ENCODE measurements around the gene ADRA1B. TPM values are rescaled to one million over a fixed set of nuclear protein-coding genes. Genes with fewer than 3 reads are reported as not detected.

Gene ADRA1B
- total and polyA plus RNA-seq, 2 of the 8 experiments (the other 6 are each of a cell fraction or from before 2014, with no cell fraction given): not detected

GRCh38 chr5:159873680-159874079, 42.6 kb upstream of the ADRA1B start (continued):
- TF ChIP-seq, protein P1, sequence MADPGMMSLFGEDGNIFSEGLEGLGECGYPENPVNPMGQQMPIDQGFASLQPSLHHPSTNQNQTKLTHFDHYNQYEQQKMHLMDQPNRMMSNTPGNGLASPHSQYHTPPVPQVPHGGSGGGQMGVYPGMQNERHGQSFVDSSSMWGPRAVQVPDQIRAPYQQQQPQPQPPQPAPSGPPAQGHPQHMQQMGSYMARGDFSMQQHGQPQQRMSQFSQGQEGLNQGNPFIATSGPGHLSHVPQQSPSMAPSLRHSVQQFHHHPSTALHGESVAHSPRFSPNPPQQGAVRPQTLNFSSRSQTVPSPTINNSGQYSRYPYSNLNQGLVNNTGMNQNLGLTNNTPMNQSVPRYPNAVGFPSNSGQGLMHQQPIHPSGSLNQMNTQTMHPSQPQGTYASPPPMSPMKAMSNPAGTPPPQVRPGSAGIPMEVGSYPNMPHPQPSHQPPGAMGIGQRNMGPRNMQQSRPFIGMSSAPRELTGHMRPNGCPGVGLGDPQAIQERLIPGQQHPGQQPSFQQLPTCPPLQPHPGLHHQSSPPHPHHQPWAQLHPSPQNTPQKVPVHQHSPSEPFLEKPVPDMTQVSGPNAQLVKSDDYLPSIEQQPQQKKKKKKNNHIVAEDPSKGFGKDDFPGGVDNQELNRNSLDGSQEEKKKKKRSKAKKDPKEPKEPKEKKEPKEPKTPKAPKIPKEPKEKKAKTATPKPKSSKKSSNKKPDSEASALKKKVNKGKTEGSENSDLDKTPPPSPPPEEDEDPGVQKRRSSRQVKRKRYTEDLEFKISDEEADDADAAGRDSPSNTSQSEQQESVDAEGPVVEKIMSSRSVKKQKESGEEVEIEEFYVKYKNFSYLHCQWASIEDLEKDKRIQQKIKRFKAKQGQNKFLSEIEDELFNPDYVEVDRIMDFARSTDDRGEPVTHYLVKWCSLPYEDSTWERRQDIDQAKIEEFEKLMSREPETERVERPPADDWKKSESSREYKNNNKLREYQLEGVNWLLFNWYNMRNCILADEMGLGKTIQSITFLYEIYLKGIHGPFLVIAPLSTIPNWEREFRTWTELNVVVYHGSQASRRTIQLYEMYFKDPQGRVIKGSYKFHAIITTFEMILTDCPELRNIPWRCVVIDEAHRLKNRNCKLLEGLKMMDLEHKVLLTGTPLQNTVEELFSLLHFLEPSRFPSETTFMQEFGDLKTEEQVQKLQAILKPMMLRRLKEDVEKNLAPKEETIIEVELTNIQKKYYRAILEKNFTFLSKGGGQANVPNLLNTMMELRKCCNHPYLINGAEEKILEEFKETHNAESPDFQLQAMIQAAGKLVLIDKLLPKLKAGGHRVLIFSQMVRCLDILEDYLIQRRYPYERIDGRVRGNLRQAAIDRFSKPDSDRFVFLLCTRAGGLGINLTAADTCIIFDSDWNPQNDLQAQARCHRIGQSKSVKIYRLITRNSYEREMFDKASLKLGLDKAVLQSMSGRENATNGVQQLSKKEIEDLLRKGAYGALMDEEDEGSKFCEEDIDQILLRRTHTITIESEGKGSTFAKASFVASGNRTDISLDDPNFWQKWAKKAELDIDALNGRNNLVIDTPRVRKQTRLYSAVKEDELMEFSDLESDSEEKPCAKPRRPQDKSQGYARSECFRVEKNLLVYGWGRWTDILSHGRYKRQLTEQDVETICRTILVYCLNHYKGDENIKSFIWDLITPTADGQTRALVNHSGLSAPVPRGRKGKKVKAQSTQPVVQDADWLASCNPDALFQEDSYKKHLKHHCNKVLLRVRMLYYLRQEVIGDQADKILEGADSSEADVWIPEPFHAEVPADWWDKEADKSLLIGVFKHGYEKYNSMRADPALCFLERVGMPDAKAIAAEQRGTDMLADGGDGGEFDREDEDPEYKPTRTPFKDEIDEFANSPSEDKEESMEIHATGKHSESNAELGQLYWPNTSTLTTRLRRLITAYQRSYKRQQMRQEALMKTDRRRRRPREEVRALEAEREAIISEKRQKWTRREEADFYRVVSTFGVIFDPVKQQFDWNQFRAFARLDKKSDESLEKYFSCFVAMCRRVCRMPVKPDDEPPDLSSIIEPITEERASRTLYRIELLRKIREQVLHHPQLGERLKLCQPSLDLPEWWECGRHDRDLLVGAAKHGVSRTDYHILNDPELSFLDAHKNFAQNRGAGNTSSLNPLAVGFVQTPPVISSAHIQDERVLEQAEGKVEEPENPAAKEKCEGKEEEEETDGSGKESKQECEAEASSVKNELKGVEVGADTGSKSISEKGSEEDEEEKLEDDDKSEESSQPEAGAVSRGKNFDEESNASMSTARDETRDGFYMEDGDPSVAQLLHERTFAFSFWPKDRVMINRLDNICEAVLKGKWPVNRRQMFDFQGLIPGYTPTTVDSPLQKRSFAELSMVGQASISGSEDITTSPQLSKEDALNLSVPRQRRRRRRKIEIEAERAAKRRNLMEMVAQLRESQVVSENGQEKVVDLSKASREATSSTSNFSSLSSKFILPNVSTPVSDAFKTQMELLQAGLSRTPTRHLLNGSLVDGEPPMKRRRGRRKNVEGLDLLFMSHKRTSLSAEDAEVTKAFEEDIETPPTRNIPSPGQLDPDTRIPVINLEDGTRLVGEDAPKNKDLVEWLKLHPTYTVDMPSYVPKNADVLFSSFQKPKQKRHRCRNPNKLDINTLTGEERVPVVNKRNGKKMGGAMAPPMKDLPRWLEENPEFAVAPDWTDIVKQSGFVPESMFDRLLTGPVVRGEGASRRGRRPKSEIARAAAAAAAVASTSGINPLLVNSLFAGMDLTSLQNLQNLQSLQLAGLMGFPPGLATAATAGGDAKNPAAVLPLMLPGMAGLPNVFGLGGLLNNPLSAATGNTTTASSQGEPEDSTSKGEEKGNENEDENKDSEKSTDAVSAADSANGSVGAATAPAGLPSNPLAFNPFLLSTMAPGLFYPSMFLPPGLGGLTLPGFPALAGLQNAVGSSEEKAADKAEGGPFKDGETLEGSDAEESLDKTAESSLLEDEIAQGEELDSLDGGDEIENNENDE (IDR thresholded peaks at IDR 0.05; ENCODE audit: insufficient replicate concordance, low read length): no peak
